HG03460 (cell line): ENCODE measurements around the gene ABCA1.
"Not testable (repeated sequence)": the region's sequence is repeated elsewhere in the genome, so short reads cannot be mapped to it uniquely, and the experiment has no call there.

Source experiments
- ATAC-seq: cut with Tn5 transposase; IDR thresholded peaks from one replicate; pipeline ENCODE4 v1.9.1; 2021; ENCODE audit not compliant: unreplicated experiment

The ABCA1 gene

GRCh38 chr9:104907278-104907951 is 20.5 kb downstream of the ABCA1 start:
- no peak for ATAC-seq

DNA sequence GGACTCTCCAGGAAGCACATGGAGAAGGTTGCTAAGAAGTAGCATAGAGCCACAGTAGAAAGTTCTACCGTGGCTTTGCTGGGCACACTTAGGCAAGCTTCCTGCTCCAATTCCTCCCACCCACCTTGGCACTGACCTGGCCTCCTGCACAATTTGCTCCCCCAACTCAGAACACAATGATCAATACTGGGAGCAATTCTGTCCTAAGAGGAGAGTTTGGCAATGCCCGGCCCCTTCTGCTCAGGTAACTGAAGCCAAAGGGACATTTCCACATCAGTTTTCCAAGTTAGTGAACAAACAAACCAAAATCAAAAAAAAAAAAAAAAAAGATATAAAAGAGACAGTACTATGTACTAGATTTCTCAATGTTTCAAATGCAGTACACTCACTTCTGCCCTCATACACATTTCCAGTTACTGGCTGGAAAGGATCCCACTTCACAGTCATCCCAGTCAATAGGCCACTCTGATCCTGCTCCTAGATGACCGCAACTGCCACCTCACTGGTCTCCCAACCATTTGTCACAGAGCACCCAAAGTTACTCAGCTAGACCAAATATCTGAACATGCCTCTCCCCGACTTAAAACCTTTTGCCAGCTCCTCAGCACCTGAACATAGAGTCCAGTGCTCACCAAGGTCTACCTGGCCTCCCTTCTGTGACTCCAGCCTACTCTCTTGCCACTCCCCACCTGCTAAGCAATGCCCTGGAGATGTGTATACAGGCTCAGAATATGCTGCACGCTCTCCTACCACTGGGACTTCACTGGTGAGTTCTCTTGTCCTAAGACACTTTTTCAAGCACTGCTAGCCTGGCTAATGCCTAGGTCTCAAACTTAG is 21.3 kb downstream of the ABCA1 start:
- ATAC-seq: no peak

DNA sequence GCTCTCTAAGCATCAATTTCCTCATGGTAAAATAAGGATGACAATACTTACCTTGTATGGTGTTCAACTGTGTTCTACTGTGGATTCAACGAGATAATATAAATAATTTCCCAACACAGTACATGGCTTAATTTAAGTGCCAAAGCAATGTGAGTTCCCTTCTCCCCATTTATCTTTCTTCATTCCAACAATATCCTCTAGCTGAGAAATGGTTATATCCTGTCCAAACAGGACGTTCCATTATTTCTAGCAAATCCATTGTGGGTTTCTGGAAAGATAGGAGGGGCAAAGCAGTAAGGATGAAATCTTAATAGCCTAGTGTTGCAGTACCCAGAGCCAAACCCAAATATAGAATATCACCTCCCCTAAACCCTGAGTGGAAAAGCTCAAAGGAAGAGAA is 22.0 kb downstream of the ABCA1 start:
- ATAC-seq: no peak

DNA sequence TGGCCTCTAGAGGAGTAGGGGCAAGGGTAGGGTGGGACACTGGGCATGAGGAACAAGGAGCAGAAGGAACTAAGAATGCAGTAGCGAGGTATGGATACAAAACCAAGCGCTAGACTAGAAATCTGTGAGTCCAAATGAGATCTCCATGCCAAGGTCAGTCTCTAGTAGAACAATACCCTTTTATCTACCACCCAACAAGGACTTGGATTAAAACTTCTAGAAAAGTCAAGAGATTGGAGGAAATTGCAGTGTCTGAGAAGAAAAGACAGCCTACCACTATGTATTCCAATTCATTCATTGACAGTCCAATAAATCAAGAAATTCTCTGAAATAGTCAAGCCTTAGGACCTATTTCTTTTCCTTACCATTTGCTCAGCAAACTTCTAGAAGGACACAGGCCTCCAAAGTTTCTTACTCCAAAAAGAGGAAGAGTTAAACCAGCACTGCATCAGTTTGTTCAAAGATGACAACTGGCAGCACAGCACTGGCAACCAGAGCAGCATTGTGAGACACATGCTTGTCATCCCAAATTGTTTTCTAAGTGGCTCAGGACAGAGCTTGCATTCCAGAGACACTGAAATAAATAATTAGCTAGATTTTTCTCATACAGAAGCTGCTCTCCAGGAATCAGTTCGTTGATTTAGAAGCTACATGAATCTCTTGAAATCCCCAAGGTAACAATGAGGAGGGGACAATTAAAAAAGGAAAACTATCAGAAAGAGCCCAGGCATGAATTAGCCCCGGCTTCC is 22.6 kb downstream of the ABCA1 start:
- ATAC-seq: no peak

- ATAC-seq: no peak
These were observed 24.3 kb downstream of the ABCA1 start for GRCh38 chr9:104903609-104904008.

DNA sequence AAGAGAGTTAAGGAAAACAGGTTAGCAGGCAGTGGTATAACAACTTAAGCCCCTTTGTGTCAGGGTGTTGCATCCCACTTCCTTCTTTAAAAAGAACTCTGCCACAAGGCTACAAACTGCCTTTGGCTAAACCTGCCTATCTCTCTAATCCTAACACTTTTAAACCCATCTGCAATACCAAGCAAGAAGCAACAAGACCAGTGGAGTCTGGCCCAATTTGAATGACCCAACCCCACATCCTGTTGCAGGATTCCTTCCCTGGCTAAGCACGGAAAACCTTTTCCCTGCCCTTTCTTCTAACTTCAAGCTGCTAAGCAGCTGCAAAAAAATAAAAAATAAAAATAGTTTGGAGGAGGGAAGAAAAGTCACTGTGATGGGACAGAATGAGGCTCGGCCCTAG is 27.1 kb downstream of the ABCA1 start:
- no peak for ATAC-seq

DNA sequence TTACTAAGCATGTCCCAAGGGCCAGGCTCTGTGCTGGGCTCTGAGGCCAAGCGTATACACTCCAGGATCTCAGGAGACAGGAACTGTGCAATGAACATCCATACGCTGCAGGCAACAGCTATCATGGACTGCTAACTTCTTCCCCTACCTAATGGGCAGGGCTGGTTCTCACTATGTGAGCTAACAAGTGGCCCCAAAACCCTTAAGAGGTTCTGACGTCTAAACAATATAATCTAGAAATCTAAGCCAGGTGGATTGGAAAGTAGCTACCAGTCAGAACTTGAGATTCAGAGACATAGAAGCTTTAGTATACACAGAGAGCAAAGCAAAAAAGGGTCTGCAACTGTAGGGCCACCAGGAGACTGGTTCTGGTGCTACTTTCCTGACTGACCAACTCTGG is 27.6 kb downstream of the ABCA1 start:
- ATAC-seq: no peak

DNA sequence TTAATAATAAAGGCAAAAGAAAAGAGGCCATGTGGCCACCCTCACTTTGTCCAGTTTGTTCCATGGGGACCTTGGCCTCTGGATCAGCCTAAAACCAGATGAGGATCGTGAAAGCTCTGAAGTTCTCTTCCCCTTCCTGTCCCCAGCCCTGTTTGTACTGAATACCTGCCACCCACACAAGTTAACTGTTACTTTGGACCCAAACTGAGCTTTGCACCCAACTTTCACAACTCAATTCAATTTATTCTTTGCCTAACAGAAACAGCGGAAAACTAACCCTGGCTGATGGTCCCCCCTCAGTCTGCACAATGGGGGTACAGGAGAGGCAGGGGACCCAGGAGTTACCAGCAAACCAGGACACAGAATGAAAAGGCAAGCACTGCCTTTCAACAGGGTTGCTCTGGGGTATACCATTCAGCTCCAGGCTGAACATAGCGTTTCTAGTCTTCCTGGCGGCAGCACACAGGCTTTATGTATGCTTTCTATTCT is 28.2 kb downstream of the ABCA1 start:
- no peak for ATAC-seq

- not testable (repeated sequence) for ATAC-seq
These were observed 29.6 kb downstream of the ABCA1 start for GRCh38 chr9:104898376-104898775.

GRCh38 chr9:104896131-104896530 is 31.8 kb downstream of the ABCA1 start:
- ATAC-seq: no peak

DNA sequence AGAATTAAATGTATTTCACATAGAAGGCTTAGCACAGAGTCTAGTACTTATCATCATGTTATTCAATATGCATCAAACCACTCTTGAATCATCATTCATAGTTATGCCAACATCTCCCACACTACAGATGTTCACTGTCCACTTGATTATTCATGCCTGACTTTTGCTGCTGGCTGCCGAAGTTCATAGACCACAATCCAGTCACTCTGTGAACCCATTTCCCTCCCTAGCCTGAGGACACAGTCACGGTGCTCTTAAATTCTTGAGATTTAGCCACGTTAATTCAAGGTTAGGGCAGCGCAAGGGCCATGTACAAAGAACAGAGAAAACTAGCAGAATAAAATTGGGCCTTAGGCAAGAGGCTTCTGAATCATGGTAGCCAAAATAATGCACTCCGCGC is 32.4 kb downstream of the ABCA1 start:
- ATAC-seq: no peak

DNA sequence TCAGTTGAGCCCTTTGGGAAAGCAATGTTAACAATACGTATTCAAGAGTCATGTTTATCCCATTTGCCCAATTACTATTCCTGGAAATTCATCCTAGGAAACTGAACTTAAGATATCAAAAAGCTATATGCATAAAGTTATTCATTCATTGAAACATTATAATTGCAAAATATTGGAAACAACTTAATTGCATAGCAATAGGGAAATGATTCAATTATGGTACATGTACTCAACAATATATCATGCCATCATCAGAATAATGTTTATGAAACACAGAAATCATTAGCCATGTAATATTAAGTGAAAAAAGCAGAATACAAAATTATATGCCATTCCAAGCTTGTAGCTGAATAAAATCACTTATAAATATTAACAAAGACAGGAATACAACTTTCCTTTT is 35.3 kb downstream of the ABCA1 start:
- ATAC-seq: no peak

- no peak for ATAC-seq
These were observed 37.6 kb downstream of the ABCA1 start for GRCh38 chr9:104890433-104890770.

DNA sequence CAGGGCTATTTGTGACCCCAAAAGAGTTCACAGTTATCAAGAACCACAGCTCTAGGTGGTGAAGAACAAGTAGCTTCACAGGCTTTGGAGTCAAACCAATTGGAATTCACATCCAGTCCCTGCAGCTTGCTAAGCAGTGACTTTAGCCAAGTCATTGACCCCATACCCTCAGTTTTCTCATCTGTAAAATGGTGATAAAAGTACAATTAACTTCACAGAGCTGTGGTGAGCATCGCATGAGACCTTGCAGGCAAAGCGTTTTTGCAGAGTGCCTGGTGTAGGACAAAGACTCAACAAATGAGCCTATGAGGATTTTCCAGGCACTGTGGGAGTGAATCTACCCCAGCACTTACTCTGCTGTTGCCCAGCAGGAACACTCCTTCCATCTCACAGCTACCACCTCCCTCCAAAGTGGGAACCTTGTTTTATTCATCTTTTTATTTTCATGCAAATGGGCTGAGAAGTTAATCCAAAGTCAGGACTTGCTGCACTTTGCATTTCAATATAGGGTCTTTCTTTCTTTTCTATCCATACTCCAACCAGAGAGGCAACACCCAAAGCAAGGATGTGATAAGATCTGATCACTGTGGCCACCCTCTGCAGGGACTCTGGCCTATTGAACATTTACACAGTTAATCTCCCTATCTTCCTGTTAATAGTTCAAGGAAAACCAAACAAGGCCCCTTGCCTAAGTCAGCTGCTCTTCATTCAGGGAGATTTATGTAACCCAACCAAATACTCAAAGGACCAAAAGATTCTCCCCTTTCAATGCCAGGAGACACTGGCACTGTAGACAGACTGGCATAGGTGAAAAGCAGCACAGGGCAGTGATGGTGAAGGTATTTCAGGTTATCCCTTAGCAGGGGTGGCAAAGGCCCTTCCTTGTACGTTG is 41.9 kb downstream of the ABCA1 start:
- no peak for ATAC-seq

GRCh38 chr9:104883169-104883568 is 44.8 kb downstream of the ABCA1 start:
- ATAC-seq: no peak

GRCh38 chr9:104882566-104882965 is 45.4 kb downstream of the ABCA1 start:
- no peak for ATAC-seq

DNA sequence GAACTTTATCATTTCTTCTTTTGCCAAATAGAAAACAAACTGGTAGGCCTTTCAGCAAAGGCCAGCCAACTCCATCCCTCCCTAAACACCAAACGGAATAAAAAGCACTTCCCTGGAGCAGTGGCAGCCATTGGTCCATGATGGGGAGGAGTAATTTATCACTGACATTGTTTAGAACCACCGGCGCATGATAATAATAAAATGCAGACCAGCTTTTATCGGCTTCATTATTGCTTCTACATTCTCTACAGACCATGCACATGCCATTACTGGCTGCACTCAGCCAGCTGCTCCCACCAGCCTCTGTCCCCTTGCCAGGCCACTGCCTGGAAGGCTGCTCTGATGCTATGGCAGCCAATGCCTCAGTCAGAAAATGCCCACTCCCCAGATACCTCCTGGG is 45.9 kb downstream of the ABCA1 start:
- no peak for ATAC-seq

DNA sequence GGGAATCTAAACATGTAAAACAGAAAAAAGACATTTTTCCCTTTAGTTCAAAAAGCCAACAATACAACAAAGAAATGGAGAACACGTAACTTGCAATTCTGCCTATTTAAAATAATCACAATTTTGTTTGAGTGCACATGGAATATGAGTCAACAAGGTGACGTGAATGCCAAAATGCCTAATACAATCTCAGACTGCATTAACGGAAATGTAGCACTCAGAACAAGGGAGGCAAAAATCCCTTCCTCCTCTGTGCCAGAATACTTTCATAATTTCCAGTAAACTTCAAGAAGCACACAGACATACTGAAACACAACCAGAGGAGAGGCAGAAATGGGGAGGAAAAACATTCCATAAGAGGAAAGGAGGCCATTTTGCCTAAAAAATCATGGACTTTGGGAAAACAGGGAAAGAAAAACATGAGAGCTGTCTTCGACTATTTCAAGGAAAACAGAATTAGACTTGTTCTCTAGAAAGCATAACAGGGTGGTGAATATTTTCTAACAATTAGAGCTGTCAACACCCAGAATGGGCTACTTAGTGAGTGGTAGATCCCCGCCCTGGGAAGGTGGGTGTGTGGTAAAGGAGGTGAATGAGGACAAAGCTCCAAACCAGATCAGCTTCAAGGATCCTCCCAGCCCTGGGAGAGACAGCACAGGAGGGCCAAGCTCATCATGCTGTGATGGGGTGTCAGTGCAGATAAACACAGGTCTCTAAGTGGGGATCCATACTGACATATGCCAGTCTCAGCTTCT is 48.2 kb downstream of the ABCA1 start:
- no peak for ATAC-seq

- no peak for ATAC-seq
These were observed 51.4 kb downstream of the ABCA1 start for GRCh38 chr9:104876587-104876986.

- ATAC-seq: no peak
These were observed 52.1 kb downstream of the ABCA1 start for GRCh38 chr9:104875897-104876296.
